ENCODE data around the gene RUNX2.

The RUNX2 gene

GRCh38 chr6:45684476-45684875 is 356.3 kb downstream of the RUNX2 start:
- H3K9me3 ChIP-seq (ENCODE audit: control insufficient read depth, insufficient read depth, low read length), result no peaks in the 10 kb centered on the region
- no peaks in the 10 kb centered on the region for H3K4me1 ChIP-seq (ENCODE audit: control insufficient read depth, insufficient read depth, low read length)
- no peaks in the 10 kb centered on the region for H3K27me3 ChIP-seq (ENCODE audit: control insufficient read depth, insufficient read depth, low read length)
- DNase-seq (ENCODE audit: low read depth, low spot score), result no peak
- H3K36me3 ChIP-seq (ENCODE audit: control insufficient read depth, insufficient read depth, low read length), result no peaks in the 10 kb centered on the region
- H3K27ac ChIP-seq (ENCODE audit: low read length), result no peak overlapping the region
- no peak overlapping the region for H3K4me3 ChIP-seq (ENCODE audit: low read length)

- no peak for DNase-seq (ENCODE audit: low read depth, low spot score)
Observed at GRCh38 chr6:45685076-45685475, 356.9 kb downstream of the RUNX2 start.

GRCh38 chr6:45686841-45687569 is 358.9 kb downstream of the RUNX2 start:
- Histone ChIP-seq H3K9me3 (ENCODE audit: control insufficient read depth, insufficient read depth, low read length) (no peaks in the 10 kb centered on the region), H3K4me3 (ENCODE audit: low read length) (no peak overlapping the region), H3K36me3 (ENCODE audit: control insufficient read depth, insufficient read depth, low read length) (no peaks in the 10 kb centered on the region), H3K27me3 (ENCODE audit: control insufficient read depth, insufficient read depth, low read length) (no peaks in the 10 kb centered on the region), H3K4me1 (ENCODE audit: control insufficient read depth, insufficient read depth, low read length) (no peaks in the 10 kb centered on the region), H3K27ac (ENCODE audit: low read length) (no peak overlapping the region)
- DNase-seq (ENCODE audit: low read depth, low spot score), result no peak
- WGBS (ENCODE audit: insufficient coverage, insufficient read length), result no CpG with 5 or more reads among the region's 8 CpGs

More at GRCh38 chr6:45685076-45685475, 356.9 kb downstream of the RUNX2 start:
- H3K4me1 ChIP-seq (ENCODE audit: control insufficient read depth, insufficient read depth, low read length), result no peaks in the 10 kb centered on the region
- H3K36me3 ChIP-seq (ENCODE audit: control insufficient read depth, insufficient read depth, low read length), result no peaks in the 10 kb centered on the region
- no peaks in the 10 kb centered on the region for H3K9me3 ChIP-seq (ENCODE audit: control insufficient read depth, insufficient read depth, low read length)
- no peak overlapping the region for H3K4me3 ChIP-seq (ENCODE audit: low read length)
- no peak overlapping the region for H3K27ac ChIP-seq (ENCODE audit: low read length)
- H3K27me3 ChIP-seq (ENCODE audit: control insufficient read depth, insufficient read depth, low read length), result no peaks in the 10 kb centered on the region

- DNase-seq (ENCODE audit: low read depth, low spot score), result no peak
- H3K9me3 ChIP-seq (ENCODE audit: control insufficient read depth, insufficient read depth, low read length), result no peaks in the 10 kb centered on the region
- no CpG with 5 or more reads among the region's 9 CpGs for WGBS (ENCODE audit: insufficient coverage, insufficient read length)
- no peaks in the 10 kb centered on the region for H3K36me3 ChIP-seq (ENCODE audit: control insufficient read depth, insufficient read depth, low read length)
- H3K27ac ChIP-seq (ENCODE audit: low read length), result no peak overlapping the region
- no peak overlapping the region for H3K4me3 ChIP-seq (ENCODE audit: low read length)
- H3K4me1 ChIP-seq (ENCODE audit: control insufficient read depth, insufficient read depth, low read length), result no peaks in the 10 kb centered on the region
- no peaks in the 10 kb centered on the region for H3K27me3 ChIP-seq (ENCODE audit: control insufficient read depth, insufficient read depth, low read length)
Observed at GRCh38 chr6:45687570-45687969, 359.4 kb downstream of the RUNX2 start.

GRCh38 chr6:45688180-45688579 is 360.1 kb downstream of the RUNX2 start:
- WGBS (ENCODE audit: insufficient coverage, insufficient read length), result no CpG with 5 or more reads among the region's 1 CpG
- DNase-seq (ENCODE audit: low read depth, low spot score), result no peak
- Histone ChIP-seq H3K27ac (ENCODE audit: low read length) (no peak overlapping the region), H3K4me3 (ENCODE audit: low read length) (no peak overlapping the region), H3K36me3 (ENCODE audit: control insufficient read depth, insufficient read depth, low read length) (no peaks in the 10 kb centered on the region), H3K9me3 (ENCODE audit: control insufficient read depth, insufficient read depth, low read length) (no peaks in the 10 kb centered on the region), H3K27me3 (ENCODE audit: control insufficient read depth, insufficient read depth, low read length) (no peaks in the 10 kb centered on the region), H3K4me1 (ENCODE audit: control insufficient read depth, insufficient read depth, low read length) (no peaks in the 10 kb centered on the region)

- no peaks in the 10 kb centered on the region for H3K9me3 ChIP-seq (ENCODE audit: control insufficient read depth, insufficient read depth, low read length)
- H3K4me1 ChIP-seq (ENCODE audit: control insufficient read depth, insufficient read depth, low read length), result no peaks in the 10 kb centered on the region
- no peak overlapping the region for H3K4me3 ChIP-seq (ENCODE audit: low read length)
- no peaks in the 10 kb centered on the region for H3K36me3 ChIP-seq (ENCODE audit: control insufficient read depth, insufficient read depth, low read length)
- no CpG with 5 or more reads among the region's 2 CpGs for WGBS (ENCODE audit: insufficient coverage, insufficient read length)
- no peak for DNase-seq (ENCODE audit: low read depth, low spot score)
- H3K27ac ChIP-seq (ENCODE audit: low read length), result no peak overlapping the region
- no peaks in the 10 kb centered on the region for H3K27me3 ChIP-seq (ENCODE audit: control insufficient read depth, insufficient read depth, low read length)
Observed at GRCh38 chr6:45689926-45690615, 361.9 kb downstream of the RUNX2 start.

- H3K27ac ChIP-seq (ENCODE audit: low read length), result no peak overlapping the region
- WGBS (ENCODE audit: insufficient coverage, insufficient read length), result no CpG with 5 or more reads among the region's 1 CpG
- no peaks in the 10 kb centered on the region for H3K9me3 ChIP-seq (ENCODE audit: control insufficient read depth, insufficient read depth, low read length)
- DNase-seq (ENCODE audit: low read depth, low spot score), result no peak
- no peak overlapping the region for H3K4me3 ChIP-seq (ENCODE audit: low read length)
- no peaks in the 10 kb centered on the region for H3K4me1 ChIP-seq (ENCODE audit: control insufficient read depth, insufficient read depth, low read length)
- H3K36me3 ChIP-seq (ENCODE audit: control insufficient read depth, insufficient read depth, low read length), result no peaks in the 10 kb centered on the region
- no peaks in the 10 kb centered on the region for H3K27me3 ChIP-seq (ENCODE audit: control insufficient read depth, insufficient read depth, low read length)
Observed at GRCh38 chr6:45690846-45691245, 362.7 kb downstream of the RUNX2 start.

- H3K27me3 ChIP-seq (ENCODE audit: control insufficient read depth, insufficient read depth, low read length), result no peaks in the 10 kb centered on the region
- H3K36me3 ChIP-seq (ENCODE audit: control insufficient read depth, insufficient read depth, low read length), result no peaks in the 10 kb centered on the region
- DNase-seq (ENCODE audit: low read depth, low spot score), result no peak
- no peaks in the 10 kb centered on the region for H3K4me1 ChIP-seq (ENCODE audit: control insufficient read depth, insufficient read depth, low read length)
- no peak overlapping the region for H3K27ac ChIP-seq (ENCODE audit: low read length)
- H3K9me3 ChIP-seq (ENCODE audit: control insufficient read depth, insufficient read depth, low read length), result no peaks in the 10 kb centered on the region
- H3K4me3 ChIP-seq (ENCODE audit: low read length), result no peak overlapping the region
- no CpG with 5 or more reads among the region's 2 CpGs for WGBS (ENCODE audit: insufficient coverage, insufficient read length)
Observed at GRCh38 chr6:45691426-45691825, 363.3 kb downstream of the RUNX2 start.

GRCh38 chr6:45692021-45692420 is 363.9 kb downstream of the RUNX2 start:
- Histone ChIP-seq H3K4me3 (ENCODE audit: low read length) (no peak overlapping the region), H3K36me3 (ENCODE audit: control insufficient read depth, insufficient read depth, low read length) (no peaks in the 10 kb centered on the region), H3K27ac (ENCODE audit: low read length) (no peak overlapping the region), H3K4me1 (ENCODE audit: control insufficient read depth, insufficient read depth, low read length) (no peaks in the 10 kb centered on the region), H3K9me3 (ENCODE audit: control insufficient read depth, insufficient read depth, low read length) (no peaks in the 10 kb centered on the region), H3K27me3 (ENCODE audit: control insufficient read depth, insufficient read depth, low read length) (no peaks in the 10 kb centered on the region)
- no CpG with 5 or more reads among the region's 3 CpGs for WGBS (ENCODE audit: insufficient coverage, insufficient read length)
- no peak for DNase-seq (ENCODE audit: low read depth, low spot score)

- DNase-seq (ENCODE audit: low read depth, low spot score), result no peak
- no peaks in the 10 kb centered on the region for H3K9me3 ChIP-seq (ENCODE audit: control insufficient read depth, insufficient read depth, low read length)
- H3K36me3 ChIP-seq (ENCODE audit: control insufficient read depth, insufficient read depth, low read length), result no peaks in the 10 kb centered on the region
- no peak overlapping the region for H3K4me3 ChIP-seq (ENCODE audit: low read length)
- H3K27ac ChIP-seq (ENCODE audit: low read length), result no peak overlapping the region
- WGBS (ENCODE audit: insufficient coverage, insufficient read length), result no CpG with 5 or more reads among the region's 1 CpG
- H3K4me1 ChIP-seq (ENCODE audit: control insufficient read depth, insufficient read depth, low read length), result no peaks in the 10 kb centered on the region
- H3K27me3 ChIP-seq (ENCODE audit: control insufficient read depth, insufficient read depth, low read length), result no peaks in the 10 kb centered on the region
Observed at GRCh38 chr6:45696738-45697137, 368.6 kb downstream of the RUNX2 start.

GRCh38 chr6:45697605-45698004 is 369.5 kb downstream of the RUNX2 start:
- H3K27ac ChIP-seq (ENCODE audit: low read length), result no peak overlapping the region
- H3K4me1 ChIP-seq (ENCODE audit: control insufficient read depth, insufficient read depth, low read length), result no peaks in the 10 kb centered on the region
- no CpG with 5 or more reads among the region's 6 CpGs for WGBS (ENCODE audit: insufficient coverage, insufficient read length)
- DNase-seq (ENCODE audit: low read depth, low spot score), result no peak
- no peaks in the 10 kb centered on the region for H3K27me3 ChIP-seq (ENCODE audit: control insufficient read depth, insufficient read depth, low read length)
- H3K4me3 ChIP-seq (ENCODE audit: low read length), result no peak overlapping the region
- H3K9me3 ChIP-seq (ENCODE audit: control insufficient read depth, insufficient read depth, low read length), result no peaks in the 10 kb centered on the region
- H3K36me3 ChIP-seq (ENCODE audit: control insufficient read depth, insufficient read depth, low read length), result no peaks in the 10 kb centered on the region

All from iPS DF 6.9 (cell line).